Stomach (tissue), 9 donors: Measurements from ENCODE around the gene ZNF492. TPM values are rescaled to one million over a fixed set of nuclear protein-coding genes. Genes with fewer than 3 reads are reported as not detected.

Experiments used
- DNase-seq, 2 donors: peaks; one replicate each; pipeline versions ENCODE4 v3.0.0 to v3.0.0-alpha.2; 2013 to 2019
- H3K27ac ChIP-seq, 5 donors: fragments of 200-600 bp in 4 of 5; sonication (generic) in 4 of 5; one replicate each; pipeline ENCODE4 v1.5.1; 2013 to 2019; ENCODE audit warnings: mild to moderate bottlenecking in 1 of 5, moderate library complexity in 1 of 5
- H3K27me3 ChIP-seq, 3 donors: fragments of 200-600 bp; sonication (generic); one replicate each; pipeline ENCODE4 v1.5.1; 2017 to 2019; ENCODE audit warnings: mixed run types in 1 of 3
- H3K36me3 ChIP-seq, 4 donors: fragments of 200-600 bp; sonication (generic); 1 replicate in 3 of 4; 2 replicates in 1 of 4; pipeline ENCODE4 v1.5.1; 2016 to 2019
- H3K4me1 ChIP-seq, 4 donors: fragments of 200-600 bp; sonication (generic); one replicate each; pipeline ENCODE4 v1.5.1; 2016 to 2019
- H3K4me3 ChIP-seq, 4 donors: fragments of 200-600 bp; sonication (generic) in 3 of 4; one replicate each; pipeline ENCODE4 v1.5.1; 2016 to 2019; ENCODE audit warnings: mild to moderate bottlenecking in 1 of 4
- H3K9me3 ChIP-seq, 4 donors: fragments of 200-600 bp; sonication (generic); one replicate each; pipeline ENCODE4 v1.5.1; 2016 to 2019
- EP300 ChIP-seq: sonication (generic); formaldehyde crosslinking; IDR thresholded peaks from one replicate; pipeline ENCODE4 v1.6.1; 2017; ENCODE audit warnings: antibody characterized with exemption
- POLR2A ChIP-seq, 4 donors: fragments of 450-650 bp; IDR thresholded peaks; one replicate each; pipeline ENCODE4 v1.6.1; 2016; ENCODE audit warnings: antibody characterized with exemption in 4 of 4, control low read depth in 2 of 4, mild to moderate bottlenecking in 1 of 4, moderate library complexity in 1 of 4
- POLR2AphosphoS5 ChIP-seq, 3 donors: sonication (generic); formaldehyde crosslinking; IDR thresholded peaks; one replicate each; pipeline ENCODE4 v1.6.1; 2016; ENCODE audit warnings: antibody characterized with exemption in 3 of 3
- WGBS, 5 donors: extraction: QIAGEN DNeasy Blood & Tissue Kit in 3 of 5; methylation state at CpG; one replicate each; pipeline versions ENCODE4 v1.1.5 to v1.1.7; 2013 to 2018; 5-methylcytosine and 5-hydroxymethylcytosine counted together
- intact Hi-C: fragments of 100-400 bp; cut with DNase I; formaldehyde crosslinking; loops from one replicate; pipeline ENCODE4 v1.15.1; 2023; ENCODE audit warnings: low total_unique reads
- polyA plus RNA-seq, 3 donors: library from polyadenylated mRNA; stranded (reverse); fragments of 200-250 nt; gene quantifications; one replicate each; pipeline ENCODE4 v1.2.3, GENCODE V29; 2013
- total RNA-seq, 5 donors: library from RNA; depleted of rRNA; stranded (reverse); fragments of >200 nt; gene quantifications; one replicate each; pipeline versions ENCODE4 v1.1.0 to v1.2.3, GENCODE V29; 2014 to 2016
- TF ChIP-seq, protein P1 (sequence below), 7 experiments: fragments of 450-650 bp in 4 of 7; fragments of 200-600 bp in 3 of 7; sonication (generic) in 3 of 7; IDR thresholded peaks; one replicate each; pipeline ENCODE4 v1.5.1; 2016 to 2019; ENCODE audit warnings: antibody characterized with exemption in 7 of 7, control low read depth in 2 of 7, mild to moderate bottlenecking in 1 of 7
- donor health status: healthy with polysubstance abuse.
- donor health status: Bipolar disorder and iron deficiency.
- donor health status: healthy.

Gene ZNF492
- total and polyA plus RNA-seq, 8 donors = 0.10 to 1.7 (median 1.7) TPM; not detected in 5

DNA sequence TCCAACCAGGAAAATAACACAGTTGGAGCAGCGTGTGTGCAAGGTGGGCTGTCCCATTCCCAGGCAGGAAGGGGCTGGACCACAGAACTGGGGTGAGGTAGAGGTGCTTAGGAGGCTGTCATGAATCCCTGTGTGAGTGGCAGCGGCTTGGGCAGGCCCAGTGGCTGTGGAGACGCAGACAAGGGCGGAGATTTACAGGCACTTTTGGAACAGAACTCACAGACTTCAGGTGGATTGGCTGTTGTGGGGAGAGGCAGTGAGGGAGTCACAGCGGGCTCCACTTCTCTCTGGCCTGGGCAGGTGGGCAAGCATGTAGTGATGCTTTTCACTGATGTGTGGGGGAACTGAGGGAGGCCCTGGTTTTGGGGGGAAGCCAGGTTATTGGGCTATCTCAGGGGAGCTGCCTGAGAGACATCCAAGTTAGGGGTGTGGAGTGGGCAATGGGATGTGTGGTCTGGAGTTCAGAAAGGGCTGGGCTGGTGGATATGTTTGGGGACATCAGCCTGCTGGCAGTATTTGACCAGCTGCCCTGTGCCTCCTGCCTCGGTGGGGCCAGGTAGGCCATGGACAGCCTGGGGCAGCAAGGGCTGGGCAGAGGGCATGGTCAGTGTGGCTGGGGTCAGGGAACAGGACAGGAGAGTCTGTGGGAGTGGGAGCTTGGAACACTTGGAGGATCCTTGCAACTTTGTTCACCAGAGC, 27.0 kb upstream of the ZNF492 start:
- no peak overlapping the region for H3K27ac ChIP-seq
- TF ChIP-seq EP300 (no peak), POLR2AphosphoS5 (IDR thresholded peaks at IDR 0.05) (no peak), POLR2A (IDR thresholded peaks at IDR 0.05) (no peak)
- TF ChIP-seq, protein P1, sequence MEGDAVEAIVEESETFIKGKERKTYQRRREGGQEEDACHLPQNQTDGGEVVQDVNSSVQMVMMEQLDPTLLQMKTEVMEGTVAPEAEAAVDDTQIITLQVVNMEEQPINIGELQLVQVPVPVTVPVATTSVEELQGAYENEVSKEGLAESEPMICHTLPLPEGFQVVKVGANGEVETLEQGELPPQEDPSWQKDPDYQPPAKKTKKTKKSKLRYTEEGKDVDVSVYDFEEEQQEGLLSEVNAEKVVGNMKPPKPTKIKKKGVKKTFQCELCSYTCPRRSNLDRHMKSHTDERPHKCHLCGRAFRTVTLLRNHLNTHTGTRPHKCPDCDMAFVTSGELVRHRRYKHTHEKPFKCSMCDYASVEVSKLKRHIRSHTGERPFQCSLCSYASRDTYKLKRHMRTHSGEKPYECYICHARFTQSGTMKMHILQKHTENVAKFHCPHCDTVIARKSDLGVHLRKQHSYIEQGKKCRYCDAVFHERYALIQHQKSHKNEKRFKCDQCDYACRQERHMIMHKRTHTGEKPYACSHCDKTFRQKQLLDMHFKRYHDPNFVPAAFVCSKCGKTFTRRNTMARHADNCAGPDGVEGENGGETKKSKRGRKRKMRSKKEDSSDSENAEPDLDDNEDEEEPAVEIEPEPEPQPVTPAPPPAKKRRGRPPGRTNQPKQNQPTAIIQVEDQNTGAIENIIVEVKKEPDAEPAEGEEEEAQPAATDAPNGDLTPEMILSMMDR (IDR thresholded peaks at IDR 0.05) = no peak
- intact Hi-C loops = no loop called here
- peaks cover 0 to 91% (median 20%) of the 10 kb centered on the region in 4 donors for H3K9me3 ChIP-seq
- H3K4me1 ChIP-seq = no peaks in the 10 kb centered on the region
- peaks cover 0 to 7% (median 0%) of the 10 kb centered on the region in 3 donors for H3K27me3 ChIP-seq
- H3K4me3 ChIP-seq = no peak overlapping the region
- WGBS, 5 donors = 68 to 73% (median 69%) methylated on average over 6 of the region's 6 CpGs
- H3K36me3 ChIP-seq = no peaks in the 10 kb centered on the region
- no peak for DNase-seq

DNA sequence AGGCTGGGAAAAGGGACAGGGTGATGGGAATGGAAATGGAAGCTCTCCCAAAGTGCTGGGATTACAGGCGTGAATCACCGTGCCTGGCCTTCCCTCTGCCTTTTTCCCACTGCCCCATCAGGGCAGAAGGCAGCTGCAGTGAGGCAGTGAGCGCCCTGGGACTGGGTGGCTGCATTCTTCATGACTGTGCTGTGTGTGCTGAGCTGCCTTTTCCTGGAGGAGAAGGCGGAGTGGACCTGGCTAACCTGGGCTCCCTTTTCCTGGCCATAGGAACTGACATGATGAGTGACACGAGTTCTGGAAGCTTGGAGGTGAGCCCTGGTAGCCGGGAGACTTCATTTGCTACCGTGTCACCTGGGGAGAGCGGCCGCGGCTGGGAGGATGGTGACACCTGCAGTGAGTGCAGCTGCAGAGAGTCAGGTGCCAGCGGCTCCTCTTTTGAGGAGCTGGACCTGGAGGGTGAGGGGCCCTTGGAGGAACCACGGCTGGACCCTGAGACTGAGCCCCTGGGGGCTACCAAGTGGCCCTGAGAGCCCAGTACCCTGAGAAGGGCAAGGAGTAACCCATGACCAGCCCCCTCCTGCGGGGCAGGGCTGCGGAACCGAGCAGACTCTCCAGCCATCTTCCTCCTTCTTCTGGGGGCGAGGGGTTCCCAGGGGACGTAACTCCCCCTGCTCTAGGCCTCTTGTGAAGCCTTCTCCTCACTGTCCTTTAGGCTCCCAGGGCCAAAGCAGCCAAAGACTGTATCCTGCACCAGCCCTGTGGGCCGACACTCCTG, 26.3 kb upstream of the ZNF492 start:
- no peaks in the 10 kb centered on the region for H3K4me1 ChIP-seq
- TF ChIP-seq EP300 (no peak), POLR2A (IDR thresholded peaks at IDR 0.05) (no peak), POLR2AphosphoS5 (IDR thresholded peaks at IDR 0.05) (no peak)
- TF ChIP-seq, protein P1 (IDR thresholded peaks at IDR 0.05) = no peak
- peaks cover 0 to 90% (median 18%) of the 10 kb centered on the region in 4 donors for H3K9me3 ChIP-seq
- WGBS, 5 donors = 66 to 78% (median 73%) methylated on average over 12 to 18 of the region's 18 CpGs
- H3K27ac ChIP-seq = no peak overlapping the region
- H3K27me3 ChIP-seq = peaks cover 0 to under 1% (median 0%) of the 10 kb centered on the region in 3 donors
- intact Hi-C loops = no loop called here
- no peaks in the 10 kb centered on the region for H3K36me3 ChIP-seq
- no peak for DNase-seq
- H3K4me3 ChIP-seq = no peak overlapping the region

DNA sequence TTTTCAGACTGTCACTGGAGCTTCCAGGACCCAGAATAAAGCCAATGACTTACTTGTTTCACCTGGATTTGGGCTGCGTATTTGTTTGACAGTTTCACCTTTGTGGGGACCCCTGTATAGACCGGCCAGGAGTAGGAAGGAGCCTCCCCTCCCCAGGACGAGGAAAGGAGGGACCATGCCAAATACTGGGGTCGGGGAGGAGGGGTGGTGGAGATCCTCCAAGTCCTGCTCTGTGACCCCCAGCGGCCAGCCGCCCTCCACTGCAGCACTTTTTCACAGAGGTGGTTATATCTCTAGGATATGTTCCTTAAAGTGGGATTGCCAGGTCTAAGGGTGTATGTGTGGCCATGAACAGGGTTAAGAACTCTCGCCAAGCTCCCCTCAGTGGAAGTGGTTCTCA, 25.7 kb upstream of the ZNF492 start:
- Histone ChIP-seq H3K36me3 (no peaks in the 10 kb centered on the region), H3K27me3 (no peaks in the 10 kb centered on the region), H3K9me3 (peaks cover 0 to 87% (median 15%) of the 10 kb centered on the region in 4 donors), H3K4me3 (no peak overlapping the region), H3K27ac (no peak overlapping the region), H3K4me1 (no peaks in the 10 kb centered on the region)
- no peak for DNase-seq
- 75 to 86% (median 82%) methylated on average over 7 of the region's 7 CpGs for WGBS, 5 donors
- TF ChIP-seq POLR2A (IDR thresholded peaks at IDR 0.05) = no peak
- no peak for TF ChIP-seq EP300
- TF ChIP-seq, protein P1 (IDR thresholded peaks at IDR 0.05) = no peak
- TF ChIP-seq POLR2AphosphoS5 (IDR thresholded peaks at IDR 0.05) = no peak
- intact Hi-C loops = no loop called here

DNA sequence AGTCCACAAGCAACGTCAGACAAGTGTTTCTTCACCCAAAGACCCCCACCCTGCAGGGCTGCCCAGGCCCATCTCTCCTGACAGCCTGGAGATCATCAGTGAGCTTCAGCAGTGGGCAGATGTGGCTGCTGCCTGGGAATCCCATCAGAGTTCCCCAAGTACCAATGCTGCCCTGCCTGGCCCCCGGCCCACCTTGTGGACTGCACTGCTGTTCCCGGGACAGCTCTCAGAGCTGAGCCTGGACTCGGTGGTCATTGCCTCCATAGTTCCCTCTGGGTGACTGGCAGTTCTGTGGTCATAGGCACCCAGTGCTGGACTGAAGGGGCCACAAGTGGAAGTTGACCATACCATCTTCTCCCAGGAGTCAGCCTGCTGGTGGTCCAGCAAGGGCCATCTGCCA, 24.5 kb upstream of the ZNF492 start:
- H3K36me3 ChIP-seq = no peaks in the 10 kb centered on the region
- TF ChIP-seq POLR2AphosphoS5 (IDR thresholded peaks at IDR 0.05) (no peak), EP300 (no peak), POLR2A (IDR thresholded peaks at IDR 0.05) (no peak)
- TF ChIP-seq, protein P1 (IDR thresholded peaks at IDR 0.05) = no peak
- peaks cover 0 to 83% (median 10%) of the 10 kb centered on the region in 4 donors for H3K9me3 ChIP-seq
- H3K4me1 ChIP-seq = no peaks in the 10 kb centered on the region
- WGBS, 5 donors = 45 to 83% (median 77%) methylated on average over 2 to 4 of the region's 4 CpGs
- intact Hi-C loops = no loop called here
- H3K4me3 ChIP-seq = no peak overlapping the region
- DNase-seq = no peak
- H3K27ac ChIP-seq = no peak overlapping the region
- no peaks in the 10 kb centered on the region for H3K27me3 ChIP-seq
